Activated naive CD8-positive, alpha-beta T cell treated with anti-CD3 and anti-CD28 coated beads, Interleukin-2, amount 10 ng/mL, durations not matched to agents 7 days and 5 days (primary cell): ENCODE results near the gene MRRF. TPM values are rescaled to one million over a fixed set of nuclear protein-coding genes. Genes with fewer than 3 reads are reported as not detected.

ENCODE experiments used
- ATAC-seq: fragments of 150-1000 bp; cut with Tn5 transposase; one replicate; pipeline ENCODE4 v1.10.0; 2021; ENCODE audit warnings: low read depth, moderate library complexity
- POLR2A ChIA-PET: fragments of 350-600 bp; sonication (Branson Sonifier 250); formaldehyde crosslinking; loops from one replicate; lab custom pipeline; 2021; ENCODE audit warnings: antibody characterized with exemption; lab: Charles Lee
- DNase-seq: peaks from one replicate; pipeline ENCODE4 v3.0.0; 2021
- H3K27ac Mint-ChIP-seq: one replicate; pipeline ENCODE4 v1.8.0; 2022; ENCODE audit warnings: mild to moderate bottlenecking, mixed read lengths
- H3K27me3 Mint-ChIP-seq: one replicate; pipeline ENCODE4 v1.8.0; 2022; ENCODE audit warnings: mild to moderate bottlenecking, moderate library complexity, mixed read lengths
- H3K36me3 Mint-ChIP-seq: one replicate; pipeline ENCODE4 v1.8.0; 2021; ENCODE audit warnings: mild to moderate bottlenecking, mixed read lengths
- H3K4me1 Mint-ChIP-seq: one replicate; pipeline ENCODE4 v1.8.0; 2021; ENCODE audit warnings: mixed read lengths
- H3K4me3 Mint-ChIP-seq: one replicate; pipeline ENCODE4 v1.8.0; 2022; ENCODE audit warnings: mild to moderate bottlenecking, moderate library complexity, mixed read lengths
- H3K9me3 Mint-ChIP-seq: one replicate; pipeline ENCODE4 v1.8.0; 2021; ENCODE audit warnings: mixed read lengths
- total RNA-seq, 2 experiments: library from RNA; stranded (reverse); gene quantifications; one replicate each; pipeline ENCODE4 v1.2.3, GENCODE V29; 2021

MRRF gene
- total RNA-seq, 2 experiments from 2014 or later = 28.4 to 29.0 TPM

DNA sequence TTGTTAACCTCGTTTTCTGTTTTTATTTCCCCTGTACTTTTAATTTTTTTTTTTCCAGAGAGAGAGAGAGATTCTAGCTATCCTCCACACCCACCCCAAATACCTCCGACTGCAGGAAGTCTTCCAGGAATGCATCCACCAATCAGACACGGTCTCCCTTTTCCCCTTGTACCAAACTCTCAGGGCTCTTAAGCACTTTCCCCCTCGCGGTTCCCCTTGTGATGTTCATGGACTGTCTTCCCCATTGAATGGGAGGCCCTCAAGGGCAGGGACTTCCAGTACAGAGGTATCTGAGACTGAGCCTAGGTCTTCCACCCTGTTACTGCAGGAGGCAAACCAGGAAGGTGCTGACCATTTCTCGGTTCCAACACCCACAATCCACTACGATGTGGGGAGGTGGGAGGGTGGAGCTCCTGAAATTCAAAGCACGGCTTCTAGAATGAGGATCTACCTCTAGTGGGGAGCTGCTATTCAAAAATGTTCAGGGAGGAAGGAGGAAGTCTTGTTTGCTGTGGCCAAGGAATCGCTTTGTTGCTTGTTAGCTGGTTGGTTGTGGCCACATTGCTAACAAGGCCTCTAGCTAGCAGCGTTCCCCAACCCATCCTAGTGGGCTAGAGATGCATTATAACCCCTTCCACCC is 68.6 kb downstream of the MRRF start:
- H3K4me1 Mint-ChIP-seq = no peaks in the 10 kb centered on the region
- no peaks in the 10 kb centered on the region for H3K27me3 Mint-ChIP-seq
- H3K4me3 Mint-ChIP-seq = no peak overlapping the region
- no peaks in the 10 kb centered on the region for H3K9me3 Mint-ChIP-seq
- no peak for ATAC-seq
- POLR2A ChIA-PET = no interaction called here
- no peak overlapping the region for H3K27ac Mint-ChIP-seq
- H3K36me3 Mint-ChIP-seq = no peaks in the 10 kb centered on the region
- no peak for DNase-seq

DNA sequence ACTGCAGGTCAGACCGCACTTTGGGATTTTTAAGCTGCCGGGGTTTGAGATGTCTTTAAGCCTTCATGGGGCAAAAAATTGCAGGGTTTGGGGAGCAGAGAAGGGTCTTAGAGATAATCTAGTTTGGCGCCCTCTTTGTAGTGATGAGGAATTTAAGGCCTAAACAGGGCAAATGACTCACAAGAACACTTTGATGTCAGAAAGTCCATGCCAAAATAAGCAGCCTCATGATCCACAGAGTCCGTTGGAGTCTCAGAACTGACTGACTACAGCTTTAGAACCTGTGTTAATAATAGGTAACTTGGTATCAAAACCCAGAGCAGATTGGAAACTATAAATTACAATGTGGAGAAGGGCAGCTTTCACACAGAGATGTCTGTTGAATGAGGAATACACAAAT is 70.2 kb downstream of the MRRF start:
- peaks cover 2% of the 10 kb centered on the region for H3K27me3 Mint-ChIP-seq
- no peaks in the 10 kb centered on the region for H3K4me1 Mint-ChIP-seq
- no peaks in the 10 kb centered on the region for H3K36me3 Mint-ChIP-seq
- H3K27ac Mint-ChIP-seq = no peak overlapping the region
- H3K9me3 Mint-ChIP-seq = no peaks in the 10 kb centered on the region
- DNase-seq (no peak), ATAC-seq (no peak)
- POLR2A ChIA-PET = no interaction called here
- H3K4me3 Mint-ChIP-seq = no peak overlapping the region

DNA sequence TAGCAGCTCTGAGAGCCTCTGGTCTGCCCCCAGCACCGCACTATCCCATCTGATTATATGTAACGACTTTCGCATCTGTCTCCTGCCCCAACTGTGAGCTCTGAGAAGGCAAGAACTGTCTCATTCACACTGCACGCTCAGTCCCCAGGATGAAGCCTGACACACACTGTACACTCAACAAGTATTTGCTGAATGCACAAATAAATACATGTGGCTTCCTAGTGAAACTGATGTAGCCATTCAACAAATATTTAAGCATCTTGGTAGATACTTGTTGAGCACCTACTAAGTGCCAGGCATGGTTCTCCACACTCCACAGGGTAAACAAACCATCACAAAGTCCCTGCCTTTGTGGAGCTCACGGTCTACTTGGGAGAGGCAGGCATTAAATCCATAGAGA is 71.5 kb downstream of the MRRF start:
- Mint-ChIP-seq H3K9me3 (no peaks in the 10 kb centered on the region), H3K36me3 (no peaks in the 10 kb centered on the region), H3K27ac (no peak overlapping the region)

DNA sequence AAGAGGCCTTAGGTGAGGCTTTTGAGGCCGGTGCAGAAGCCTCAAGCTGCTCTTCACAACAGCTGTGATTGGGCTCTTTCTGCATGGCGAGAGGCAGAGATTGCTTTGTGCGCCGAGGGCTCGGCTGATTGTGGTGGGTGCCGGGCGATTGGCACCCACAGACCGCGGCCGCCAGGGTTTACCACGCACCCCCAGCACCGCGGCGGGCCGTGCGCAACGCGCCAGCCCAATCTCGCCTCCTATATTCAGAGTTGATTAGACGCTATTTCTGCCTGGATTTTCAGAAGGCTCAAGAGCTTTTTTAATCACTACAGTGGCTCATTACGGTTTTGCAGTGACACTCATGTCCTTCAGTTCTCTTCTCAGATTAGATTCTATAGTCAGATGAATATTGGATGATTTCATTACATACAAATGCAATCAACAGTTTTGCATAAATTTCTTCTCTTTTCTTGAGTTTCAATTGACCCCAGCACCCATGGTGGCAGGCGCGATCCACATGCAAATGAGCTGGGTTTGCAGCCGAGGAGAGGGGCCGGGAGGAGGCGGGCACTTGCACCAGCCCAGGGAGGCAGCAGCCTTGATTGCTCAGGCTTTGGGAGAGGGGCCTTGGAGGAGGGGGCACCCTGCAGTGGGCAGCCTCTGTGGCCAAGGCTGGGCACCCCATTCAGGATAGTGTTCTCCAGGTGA is 72.3 kb downstream of the MRRF start:
- POLR2A ChIA-PET = interaction anchor here (0.6 kb wide), 1 partner anchor 16 kb away, joined by 4 read pairs; no protein-coding TSS in a partner anchor
- Mint-ChIP-seq H3K9me3 (no peaks in the 10 kb centered on the region), H3K4me3 (no peak overlapping the region), H3K36me3 (no peaks in the 10 kb centered on the region), H3K4me1 (no peaks in the 10 kb centered on the region), H3K27me3 (peaks cover 5% of the 10 kb centered on the region), H3K27ac (no peak overlapping the region)
- ATAC-seq = no peak
- DNase-seq = no peak

More for the DNA sequence above, 71.5 kb downstream of the MRRF start:
- ATAC-seq (no peak), DNase-seq (no peak)
- H3K4me1 Mint-ChIP-seq = no peaks in the 10 kb centered on the region
- POLR2A ChIA-PET = no interaction called here
- H3K4me3 Mint-ChIP-seq = no peak overlapping the region
- H3K27me3 Mint-ChIP-seq = peaks cover 5% of the 10 kb centered on the region

DNA sequence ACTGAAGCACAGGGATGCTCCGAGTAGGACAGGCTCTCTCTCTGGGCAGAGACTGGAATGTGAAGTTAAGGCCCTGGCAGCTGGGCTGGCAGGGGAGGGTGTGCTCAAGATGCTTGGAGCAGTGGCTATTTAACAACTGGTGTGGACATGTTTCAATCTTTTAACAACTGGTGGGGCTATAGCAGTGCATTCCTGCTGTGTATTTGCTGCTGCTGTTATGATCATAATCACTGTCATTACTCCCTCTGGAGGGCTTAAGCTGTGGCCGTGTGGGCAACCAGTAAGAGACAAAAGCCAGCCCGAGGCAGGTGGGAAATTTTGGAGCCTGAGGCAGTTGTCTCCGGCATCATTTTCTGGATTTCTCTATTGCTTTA is 72.9 kb downstream of the MRRF start:
- Mint-ChIP-seq H3K36me3 (no peaks in the 10 kb centered on the region), H3K4me3 (no peak overlapping the region), H3K27me3 (peaks cover 8% of the 10 kb centered on the region), H3K9me3 (no peaks in the 10 kb centered on the region), H3K27ac (no peak overlapping the region), H3K4me1 (no peaks in the 10 kb centered on the region)
- DNase-seq (no peak), ATAC-seq (no peak)
- POLR2A ChIA-PET = no interaction called here

DNA sequence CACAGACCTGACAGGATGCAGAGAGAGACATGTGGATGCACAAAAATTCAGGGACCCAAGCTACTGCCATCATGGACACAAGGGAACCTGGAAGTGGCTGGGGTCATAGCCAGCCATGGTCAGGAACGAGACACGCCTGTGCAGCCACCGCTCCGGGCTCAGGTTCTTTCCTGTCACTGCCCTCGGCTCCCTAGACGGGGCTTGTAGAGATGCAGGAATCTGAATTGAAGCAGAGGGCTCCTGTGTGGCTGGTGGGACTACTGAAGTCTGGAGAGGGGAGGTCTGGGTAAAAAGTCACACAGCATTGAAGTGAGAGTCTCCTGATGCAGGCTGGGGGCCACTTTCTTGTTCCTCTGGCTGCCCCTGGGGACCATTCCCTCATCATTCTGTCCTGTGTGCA is 73.9 kb downstream of the MRRF start:
- H3K27me3 Mint-ChIP-seq = peaks cover 8% of the 10 kb centered on the region
- H3K9me3 Mint-ChIP-seq = no peaks in the 10 kb centered on the region
- POLR2A ChIA-PET = no interaction called here
- no peak for ATAC-seq
- no peaks in the 10 kb centered on the region for H3K4me1 Mint-ChIP-seq
- no peak overlapping the region for H3K27ac Mint-ChIP-seq
- DNase-seq = no peak
- H3K4me3 Mint-ChIP-seq = no peak overlapping the region
- no peaks in the 10 kb centered on the region for H3K36me3 Mint-ChIP-seq

DNA sequence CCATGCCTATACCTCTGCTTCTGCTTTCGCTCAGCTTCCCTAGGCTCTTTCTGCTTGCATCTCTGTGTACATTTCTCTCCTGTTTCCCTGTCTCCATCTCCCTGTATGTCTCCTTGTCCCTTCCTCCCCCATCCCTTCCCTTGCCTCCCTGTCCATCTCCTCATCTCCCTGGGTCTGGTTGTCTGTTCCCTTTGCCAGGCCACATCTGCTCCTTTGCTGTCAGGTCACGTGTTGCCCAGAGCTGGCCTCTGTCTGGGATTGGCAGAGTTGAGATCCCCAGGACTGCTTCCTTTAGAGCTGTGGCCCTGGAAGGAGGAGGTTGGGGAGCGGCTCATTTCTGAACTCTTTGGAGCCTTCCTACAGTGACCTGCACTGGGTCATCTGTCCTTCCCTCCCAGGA is 74.3 kb downstream of the MRRF start:
- peaks cover 8% of the 10 kb centered on the region for H3K27me3 Mint-ChIP-seq
- H3K36me3 Mint-ChIP-seq = no peaks in the 10 kb centered on the region
- ATAC-seq (no peak), DNase-seq (no peak)
- no peaks in the 10 kb centered on the region for H3K4me1 Mint-ChIP-seq
- no peak overlapping the region for H3K4me3 Mint-ChIP-seq
- H3K27ac Mint-ChIP-seq = no peak overlapping the region
- POLR2A ChIA-PET = no interaction called here
- no peaks in the 10 kb centered on the region for H3K9me3 Mint-ChIP-seq

DNA sequence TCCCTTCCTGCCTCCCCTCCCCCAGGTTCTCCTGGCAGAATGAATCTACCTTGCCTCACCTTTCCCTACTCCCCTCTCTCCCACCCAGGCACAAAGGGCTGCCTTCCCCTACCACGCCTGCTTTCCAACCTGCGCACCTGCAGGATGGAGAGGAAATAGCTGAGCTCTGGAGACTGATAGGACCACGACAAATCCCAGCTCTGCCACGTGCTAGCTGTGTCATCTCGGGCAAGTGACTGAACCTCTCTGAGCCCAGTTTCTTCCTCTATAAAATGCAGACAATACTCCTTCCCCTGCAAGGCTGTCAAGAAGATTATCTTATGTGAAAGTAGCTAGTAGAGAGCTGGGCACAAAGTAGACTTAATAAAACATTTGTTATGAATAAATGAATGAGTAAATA is 74.9 kb downstream of the MRRF start:
- no peaks in the 10 kb centered on the region for H3K4me1 Mint-ChIP-seq
- ATAC-seq (no peak), DNase-seq (no peak)
- no peak overlapping the region for H3K27ac Mint-ChIP-seq
- POLR2A ChIA-PET = no interaction called here
- H3K9me3 Mint-ChIP-seq = no peaks in the 10 kb centered on the region
- peaks cover 8% of the 10 kb centered on the region for H3K27me3 Mint-ChIP-seq
- no peaks in the 10 kb centered on the region for H3K36me3 Mint-ChIP-seq
- H3K4me3 Mint-ChIP-seq = no peak overlapping the region

DNA sequence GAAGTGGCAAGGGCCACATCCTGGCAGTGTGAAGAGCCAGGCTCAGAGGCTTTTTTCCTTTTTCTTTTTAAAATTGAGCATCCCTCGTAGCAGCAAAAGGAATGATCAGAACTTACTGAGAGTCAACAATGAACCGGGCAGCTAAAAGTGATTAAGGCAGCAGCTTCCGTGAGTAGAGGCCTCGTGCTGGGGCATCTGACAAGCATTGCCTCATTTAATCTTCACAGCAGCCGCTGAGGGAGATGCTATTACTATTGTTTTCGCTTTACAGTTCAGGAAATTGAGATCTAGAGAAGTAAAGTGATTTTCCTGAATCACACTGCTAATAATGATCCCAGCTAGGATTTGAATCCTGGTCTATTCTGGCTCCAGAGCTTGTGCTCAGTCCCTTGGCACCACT is 75.5 kb downstream of the MRRF start:
- H3K27me3 Mint-ChIP-seq = peaks cover 8% of the 10 kb centered on the region
- ATAC-seq = no peak
- POLR2A ChIA-PET = no interaction called here
- H3K9me3 Mint-ChIP-seq = no peaks in the 10 kb centered on the region
- no peaks in the 10 kb centered on the region for H3K4me1 Mint-ChIP-seq
- no peak for DNase-seq
- H3K36me3 Mint-ChIP-seq = no peaks in the 10 kb centered on the region
- no peak overlapping the region for H3K4me3 Mint-ChIP-seq
- no peak overlapping the region for H3K27ac Mint-ChIP-seq

DNA sequence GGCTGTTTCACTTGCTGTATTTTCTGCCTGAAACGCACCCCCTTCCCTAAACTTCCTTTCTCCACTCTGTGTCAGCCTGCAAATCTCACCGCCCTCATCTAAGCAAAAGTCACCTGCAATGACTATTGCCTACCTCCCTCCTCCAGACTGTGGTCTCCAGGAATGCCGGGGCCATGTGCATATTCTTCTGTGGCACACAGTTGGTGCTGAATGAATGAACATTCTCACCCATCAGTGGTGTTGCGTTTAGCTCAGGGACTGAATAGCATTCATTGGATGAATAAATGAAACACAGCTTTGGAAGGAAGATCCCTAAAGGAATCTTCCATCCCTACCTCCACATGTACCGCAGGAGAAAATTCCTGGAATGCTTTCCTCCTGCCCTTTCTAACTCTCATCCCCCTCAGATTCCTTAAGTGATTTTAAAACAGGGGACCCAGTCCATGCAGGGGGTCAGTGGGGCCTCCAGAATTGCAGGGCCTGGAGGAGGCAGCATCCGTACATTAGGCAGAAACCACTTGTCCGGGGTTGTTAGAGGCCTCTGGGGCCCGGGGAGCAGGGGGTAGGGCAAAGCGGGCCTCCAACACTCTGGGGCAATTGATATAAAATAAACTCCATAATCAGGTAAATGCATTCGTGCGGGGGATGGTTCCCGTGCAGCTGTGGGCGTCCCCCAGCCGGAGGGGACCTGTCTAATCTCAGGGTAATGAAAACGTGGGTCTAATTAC is 77.8 kb downstream of the MRRF start:
- Mint-ChIP-seq H3K4me1 (peaks cover 4% of the 10 kb centered on the region), H3K27me3 (peaks cover 16% of the 10 kb centered on the region), H3K9me3 (no peaks in the 10 kb centered on the region), H3K27ac (no peak overlapping the region), H3K36me3 (no peaks in the 10 kb centered on the region), H3K4me3 (no peak overlapping the region)
- POLR2A ChIA-PET = no interaction called here
- no peak for DNase-seq
- ATAC-seq = no peak

DNA sequence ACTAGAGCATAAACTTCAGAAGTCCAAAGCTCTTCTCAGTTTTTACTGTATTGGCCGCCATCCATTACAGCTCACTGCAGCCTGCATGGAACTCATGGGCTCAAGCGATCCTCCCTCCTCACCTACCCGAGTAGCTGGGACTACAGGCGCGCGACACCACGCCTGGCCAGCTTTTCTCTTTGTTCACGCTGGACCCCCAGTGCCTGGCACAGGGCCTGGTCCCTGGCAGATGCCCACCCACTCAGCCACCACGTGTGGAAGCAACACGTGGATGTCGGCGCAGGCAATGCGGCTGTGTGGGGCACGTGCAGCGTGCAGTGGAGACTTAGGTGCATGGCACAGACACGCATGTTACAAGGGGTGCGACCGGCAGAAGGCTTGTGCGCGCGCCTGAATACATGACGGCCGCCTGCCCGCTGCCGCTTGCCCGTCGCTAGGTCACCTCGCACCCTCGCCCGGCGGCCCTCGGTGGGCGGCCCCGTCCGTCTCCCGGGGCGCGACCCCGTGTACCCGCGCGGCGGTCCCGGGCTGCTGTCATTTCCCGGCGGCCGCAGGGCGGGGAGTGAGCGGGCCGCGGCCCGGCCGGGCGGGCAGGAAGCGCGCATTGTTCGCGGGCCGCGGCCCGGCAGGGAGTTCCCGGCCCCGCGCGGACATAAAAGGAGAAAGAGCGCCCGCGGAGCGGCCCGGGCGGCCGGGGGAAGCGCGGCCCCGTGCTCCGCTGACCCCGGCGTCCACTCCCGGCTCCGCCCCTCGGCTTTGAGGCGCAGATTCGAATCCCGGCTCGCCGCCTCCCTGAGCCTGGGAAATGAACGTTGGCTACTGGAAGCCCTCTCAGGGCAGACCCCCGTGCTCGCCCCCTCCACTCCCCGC is 82.0 kb downstream of the MRRF start:
- ATAC-seq = peak; percentile 30
- Mint-ChIP-seq H3K36me3 (no peaks in the 10 kb centered on the region), H3K27ac (peak overlapping the region; percentile 81), H3K4me1 (peaks cover 27% of the 10 kb centered on the region), H3K27me3 (peaks cover 15% of the 10 kb centered on the region), H3K4me3 (peak overlapping the region; percentile 85), H3K9me3 (no peaks in the 10 kb centered on the region)
- peak; percentile 56 for DNase-seq
- POLR2A ChIA-PET = interaction anchor here (0.8 kb wide), 1 partner anchor 82 kb away, joined by 3 read pairs; the partner anchor contains the start of genes MRRF and RBM18

DNA sequence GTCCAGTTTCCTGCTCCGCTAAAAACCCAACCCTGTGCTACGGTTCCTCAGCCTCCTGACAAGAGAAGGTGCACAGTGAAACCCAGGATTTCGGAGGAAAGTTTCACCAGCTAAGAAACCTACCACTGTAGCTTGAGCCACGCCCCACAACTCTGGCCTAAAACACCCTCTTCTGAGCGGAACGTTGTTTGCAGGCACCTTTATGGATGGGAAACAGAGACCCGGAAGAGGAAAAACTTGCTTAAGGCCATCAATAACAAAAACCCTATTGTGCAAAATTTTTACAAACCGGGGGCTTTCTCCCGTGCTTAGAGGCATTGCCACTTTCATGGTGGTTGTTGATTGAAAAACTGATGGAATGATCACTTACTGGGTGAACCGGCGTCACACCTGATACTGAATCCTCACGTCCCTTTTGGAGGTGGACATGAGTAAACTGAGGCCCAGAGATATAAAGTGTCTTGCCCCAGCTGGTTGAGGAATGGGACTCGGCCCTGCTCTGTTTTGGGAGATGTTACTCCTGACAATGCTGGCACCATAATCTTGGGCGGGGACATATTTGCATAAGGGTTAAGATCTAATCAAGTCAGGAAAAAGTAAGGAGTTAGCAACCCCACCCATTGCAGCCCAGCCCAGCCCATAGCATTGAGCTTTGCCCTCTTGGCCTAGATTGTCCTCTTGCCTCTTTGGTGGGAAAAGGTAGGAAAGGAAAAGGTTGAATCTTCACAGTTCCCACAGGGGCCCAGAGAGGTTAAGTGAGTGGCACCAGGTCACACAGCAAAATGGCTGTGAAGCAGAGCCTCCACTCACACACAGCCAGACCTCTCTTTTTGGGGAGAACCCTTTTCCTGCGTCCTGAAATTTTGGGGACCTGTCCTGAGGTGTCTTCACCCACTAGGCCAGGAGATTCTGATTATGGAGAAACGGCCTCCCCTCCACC is 82.9 kb downstream of the MRRF start:
- peak overlapping the region; percentile 85 for H3K4me3 Mint-ChIP-seq
- POLR2A ChIA-PET = interaction anchor here (0.5 to 3.9 kb wide), 4 partner anchors 83 to 222 kb away, joined by 3 to 15 read pairs (median 4); partner anchors contain the start of genes MRRF and RBM18
- peaks cover 2% of the 10 kb centered on the region for H3K9me3 Mint-ChIP-seq
- H3K27ac Mint-ChIP-seq = peak overlapping the region; percentile 81
- H3K27me3 Mint-ChIP-seq = peaks cover 11% of the 10 kb centered on the region
- peaks cover 27% of the 10 kb centered on the region for H3K4me1 Mint-ChIP-seq
- no peaks in the 10 kb centered on the region for H3K36me3 Mint-ChIP-seq
- DNase-seq (peak; percentile 38), ATAC-seq (no peak)
